ENCODE results near the gene ELP1. TPM values are rescaled to one million over a fixed set of nuclear protein-coding genes. Genes with fewer than 3 reads are reported as not detected.
"Not testable (repeated sequence)": the region's sequence is repeated elsewhere in the genome, so short reads cannot be mapped to it uniquely, and the experiment has no call there.

The ELP1 gene
- total RNA-seq, 1 experiment from 2014 or later: 39.5 TPM

GRCh38 chr9:108842610-108843295 lies 91.2 kb downstream of the ELP1 start:
- no peaks in the 10 kb centered on the region for H3K9me3 ChIP-seq (replicated peaks)
- H3K4me1 ChIP-seq: peaks cover 13% of the 10 kb centered on the region; the same call in 1 of the 2 replicates
- DNase-seq: no peak
- H3K36me3 ChIP-seq: no peaks in the 10 kb centered on the region
- peaks cover 6% of the 10 kb centered on the region; the same call in 1 of the 2 replicates for H3K27me3 ChIP-seq
- H3K27ac ChIP-seq: no peak overlapping the region
- no peak overlapping the region for H3K4me3 ChIP-seq

GRCh38 chr9:108839561-108839960 lies 94.4 kb downstream of the ELP1 start:
- not testable (repeated sequence) for H3K4me3 ChIP-seq; H3K36me3 ChIP-seq; DNase-seq; H3K4me1 ChIP-seq; H3K27me3 ChIP-seq; H3K9me3 ChIP-seq (replicated peaks); H3K27ac ChIP-seq

DNA sequence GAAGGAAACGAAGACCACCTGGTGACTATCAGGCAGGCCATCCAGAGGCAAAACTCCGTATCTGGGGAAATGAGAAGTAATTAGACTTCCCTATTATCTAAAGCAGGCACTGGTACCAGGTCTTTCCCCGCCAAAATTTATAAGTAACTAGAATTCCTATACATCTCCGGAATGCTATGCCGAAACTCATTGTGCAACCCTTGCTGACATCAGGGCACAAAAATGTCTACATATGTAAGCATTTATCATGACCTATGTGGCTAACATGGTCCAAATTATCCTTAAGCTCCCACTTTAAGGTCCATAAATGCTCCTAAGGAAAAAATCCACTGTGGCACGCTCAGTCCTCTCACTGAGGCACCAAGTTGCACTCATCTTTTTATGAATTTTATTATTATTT lies 95.9 kb downstream of the ELP1 start:
- Histone ChIP-seq H3K9me3 (replicated peaks) (no peaks in the 10 kb centered on the region), H3K36me3 (no peaks in the 10 kb centered on the region), H3K4me3 (no peak overlapping the region), H3K4me1 (no peaks in the 10 kb centered on the region), H3K27ac (no peak overlapping the region), H3K27me3 (no peaks in the 10 kb centered on the region; the same call in 1 of the 2 replicates)
- DNase-seq: no peak

GRCh38 chr9:108837530-108837929 lies 96.4 kb downstream of the ELP1 start:
- Histone ChIP-seq H3K27me3 (no peaks in the 10 kb centered on the region), H3K4me1 (no peaks in the 10 kb centered on the region), H3K9me3 (replicated peaks) (no peaks in the 10 kb centered on the region), H3K27ac (no peak overlapping the region), H3K4me3 (no peak overlapping the region), H3K36me3 (no peaks in the 10 kb centered on the region)
- no peak for DNase-seq

- no peak for DNase-seq
- H3K4me3 ChIP-seq: no peak overlapping the region
- no peaks in the 10 kb centered on the region for H3K27me3 ChIP-seq
- H3K9me3 ChIP-seq (replicated peaks): no peaks in the 10 kb centered on the region
- no peaks in the 10 kb centered on the region for H3K4me1 ChIP-seq
- H3K27ac ChIP-seq: no peak overlapping the region
- H3K36me3 ChIP-seq: no peaks in the 10 kb centered on the region
Observed at GRCh38 chr9:108836781-108837180, 97.1 kb downstream of the ELP1 start.

DNA sequence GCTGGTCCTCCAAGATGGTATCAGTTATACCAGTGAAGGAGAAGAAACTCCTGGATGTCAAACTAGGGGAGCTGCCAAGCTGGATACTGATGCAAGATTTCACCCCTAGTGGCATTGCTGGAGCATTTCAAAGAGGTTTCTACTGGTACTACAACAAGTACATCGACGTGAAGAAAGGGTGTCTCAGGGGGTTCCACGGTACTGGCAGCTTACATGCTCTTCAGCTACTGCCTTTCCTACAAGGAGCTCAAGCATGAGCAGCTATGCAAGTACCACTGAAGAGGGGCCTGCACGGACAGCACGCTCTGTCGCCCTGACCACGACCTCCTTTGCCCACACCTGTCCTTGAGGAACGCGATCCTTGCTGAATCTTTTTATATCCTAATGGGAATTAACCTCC lies 97.6 kb downstream of the ELP1 start:
- Histone ChIP-seq H3K9me3 (replicated peaks) (no peaks in the 10 kb centered on the region), H3K27ac (no peak overlapping the region), H3K4me3 (no peak overlapping the region), H3K4me1 (no peaks in the 10 kb centered on the region), H3K27me3 (no peaks in the 10 kb centered on the region), H3K36me3 (no peaks in the 10 kb centered on the region)
- DNase-seq: no peak

DNA sequence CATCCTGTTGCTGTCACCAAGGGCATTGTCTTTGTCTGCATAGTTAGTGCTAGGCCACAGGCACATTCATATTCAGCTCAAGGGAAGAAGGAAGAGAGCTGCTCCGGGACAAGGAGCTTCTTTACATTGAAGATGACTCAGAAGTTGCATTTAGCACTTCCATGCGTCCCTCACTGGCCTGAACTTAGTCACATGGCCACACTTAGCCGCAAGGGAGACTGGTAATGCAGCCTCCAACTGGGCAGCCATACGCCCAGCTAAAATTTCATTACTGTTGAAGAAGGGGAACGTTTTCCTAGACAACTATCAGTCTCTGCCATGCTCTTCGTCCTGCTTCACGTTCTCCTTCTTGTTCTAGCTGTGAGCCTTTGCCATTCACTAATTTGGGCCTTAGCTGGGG lies 98.1 kb downstream of the ELP1 start:
- no peak for DNase-seq
- no peak overlapping the region for H3K27ac ChIP-seq

DNA sequence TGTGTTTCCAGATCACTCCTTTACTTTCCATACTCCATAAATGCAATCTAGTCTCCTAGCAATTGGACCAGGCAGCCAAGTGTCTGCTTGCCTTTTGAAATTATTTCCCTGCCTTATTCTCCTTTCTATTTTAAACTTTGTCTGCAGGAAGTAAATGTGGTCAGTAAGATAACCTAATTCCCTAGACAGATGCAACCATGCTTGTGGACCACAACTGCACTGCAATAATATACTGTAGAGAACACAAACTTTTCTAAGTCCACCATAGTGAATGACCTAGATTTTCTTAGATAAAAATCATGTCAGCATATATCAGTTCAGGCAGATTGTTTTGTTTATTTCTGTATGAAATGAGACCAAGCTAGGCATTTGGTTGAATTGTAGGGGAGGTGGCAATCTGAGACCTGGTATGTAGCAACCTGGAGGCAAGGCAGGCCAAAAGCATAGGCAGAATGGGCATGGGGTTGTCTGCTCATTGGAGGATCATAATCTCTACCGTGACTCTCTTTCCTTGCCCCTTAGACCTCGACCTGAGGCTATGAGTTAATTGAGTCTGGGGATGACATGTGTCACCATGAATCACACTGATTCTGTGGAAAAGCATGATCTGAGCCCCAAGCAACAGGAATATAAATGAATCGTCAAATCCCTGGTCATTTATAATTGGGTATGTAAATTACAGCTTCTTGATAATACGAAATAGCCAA lies 98.8 kb downstream of the ELP1 start:
- Histone ChIP-seq H3K36me3 (no peaks in the 10 kb centered on the region), H3K4me1 (no peaks in the 10 kb centered on the region), H3K27ac (no peak overlapping the region), H3K27me3 (no peaks in the 10 kb centered on the region), H3K9me3 (replicated peaks) (no peaks in the 10 kb centered on the region), H3K4me3 (no peak overlapping the region)
- no peak for DNase-seq

More for the DNA sequence above, 98.1 kb downstream of the ELP1 start:
- no peak overlapping the region for H3K4me3 ChIP-seq
- H3K27me3 ChIP-seq: no peaks in the 10 kb centered on the region
- no peaks in the 10 kb centered on the region for H3K9me3 ChIP-seq (replicated peaks)
- H3K4me1 ChIP-seq: no peaks in the 10 kb centered on the region
- H3K36me3 ChIP-seq: no peaks in the 10 kb centered on the region

- Histone ChIP-seq H3K36me3 (no peaks in the 10 kb centered on the region), H3K4me3 (no peak overlapping the region), H3K27ac (no peak overlapping the region), H3K27me3 (peaks cover 3% of the 10 kb centered on the region; the same call in 1 of the 2 replicates), H3K4me1 (no peaks in the 10 kb centered on the region), H3K9me3 (replicated peaks) (no peaks in the 10 kb centered on the region)
- DNase-seq: no peak
Observed at GRCh38 chr9:108832179-108832500, 101.8 kb downstream of the ELP1 start.

GRCh38 chr9:108831496-108832178 lies 102.3 kb downstream of the ELP1 start:
- no peak for DNase-seq
- Histone ChIP-seq H3K27me3 (peaks cover 3% of the 10 kb centered on the region; the same call in 1 of the 2 replicates), H3K4me1 (no peaks in the 10 kb centered on the region), H3K36me3 (no peaks in the 10 kb centered on the region), H3K9me3 (replicated peaks) (no peaks in the 10 kb centered on the region), H3K27ac (no peak overlapping the region), H3K4me3 (no peak overlapping the region)

- H3K4me3 ChIP-seq: no peak overlapping the region
- H3K36me3 ChIP-seq: no peaks in the 10 kb centered on the region
- H3K9me3 ChIP-seq (replicated peaks): no peaks in the 10 kb centered on the region
- H3K27ac ChIP-seq: no peak overlapping the region
- peaks cover 3% of the 10 kb centered on the region; the same call in 1 of the 2 replicates for H3K27me3 ChIP-seq
- no peaks in the 10 kb centered on the region for H3K4me1 ChIP-seq
- no peak for DNase-seq
Observed at GRCh38 chr9:108830272-108830671, 103.7 kb downstream of the ELP1 start.

DNA sequence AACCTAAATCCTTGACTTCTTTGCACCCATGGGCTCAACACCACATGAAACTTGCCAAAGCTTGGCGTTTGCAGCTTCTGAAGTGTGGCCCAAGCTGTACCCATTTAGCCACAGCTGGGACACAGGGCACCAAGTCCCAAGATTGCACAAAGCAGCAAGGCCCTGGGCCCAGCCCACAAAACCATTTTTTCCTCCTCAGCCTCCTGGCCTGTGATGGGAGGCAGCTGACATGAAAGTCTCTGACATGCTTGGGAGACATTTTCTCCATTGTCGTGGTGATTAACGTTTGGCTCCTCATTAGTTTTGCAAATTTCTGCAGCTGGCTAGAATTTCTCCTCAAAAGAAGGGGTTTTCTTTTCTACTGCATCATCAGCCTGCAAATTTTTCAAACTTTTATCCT lies 110.1 kb downstream of the ELP1 start:
- DNase-seq: no peak
- Histone ChIP-seq H3K36me3 (no peaks in the 10 kb centered on the region), H3K27ac (no peak overlapping the region), H3K9me3 (replicated peaks) (no peaks in the 10 kb centered on the region), H3K27me3 (no peaks in the 10 kb centered on the region; the same call in 1 of the 2 replicates), H3K4me3 (no peak overlapping the region), H3K4me1 (no peaks in the 10 kb centered on the region)

Data from SJCRH30 (cell line).